ENCODE results near the gene SUFU.
A peak's percentile ranks its signal among the peaks of the same experiment; 100 is the strongest.

SUFU gene

DNA sequence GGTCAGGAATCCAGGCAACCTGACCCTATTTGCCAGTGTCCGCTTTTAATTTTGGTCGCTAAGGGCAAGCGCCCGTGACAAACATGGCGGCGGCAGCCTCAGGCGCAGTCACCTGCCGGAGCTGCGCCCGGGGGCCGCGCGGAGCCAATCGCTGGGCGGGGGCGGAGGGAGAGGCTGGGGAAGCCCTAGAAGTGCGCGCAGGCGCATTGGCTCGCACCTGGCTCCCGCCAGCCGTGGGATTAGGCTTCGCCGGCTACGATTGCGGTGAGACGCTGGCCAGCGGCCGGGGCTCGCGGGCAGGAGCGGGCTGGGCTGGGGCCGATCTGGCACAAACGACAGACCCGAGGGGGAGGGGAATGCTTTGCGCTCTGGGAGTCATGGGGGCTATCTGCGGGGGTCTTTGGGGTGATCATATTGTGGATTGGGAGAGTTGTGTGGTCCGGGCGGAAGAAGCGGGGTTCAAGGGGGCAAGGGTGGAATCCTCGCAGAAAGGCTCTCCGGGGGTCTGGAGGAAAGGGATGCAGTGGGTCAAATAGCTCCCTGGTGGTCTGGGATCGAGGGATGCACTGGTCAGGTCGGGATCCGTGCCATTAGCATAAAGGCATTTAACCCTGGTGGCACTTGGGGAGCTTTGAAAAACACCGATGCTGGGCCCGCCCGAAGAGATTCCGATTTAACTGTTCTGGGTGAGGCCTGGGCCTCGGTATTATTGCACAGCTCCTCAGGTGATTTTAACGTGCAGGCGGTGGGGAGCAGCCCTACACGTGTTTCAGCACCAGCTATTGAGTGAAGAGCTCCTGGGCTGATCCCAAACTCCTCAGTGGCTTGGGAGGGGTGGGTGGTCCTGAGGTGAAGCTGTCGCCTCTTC is 42.4 kb upstream of the SUFU start:
- TF ChIP-seq, protein P1, sequence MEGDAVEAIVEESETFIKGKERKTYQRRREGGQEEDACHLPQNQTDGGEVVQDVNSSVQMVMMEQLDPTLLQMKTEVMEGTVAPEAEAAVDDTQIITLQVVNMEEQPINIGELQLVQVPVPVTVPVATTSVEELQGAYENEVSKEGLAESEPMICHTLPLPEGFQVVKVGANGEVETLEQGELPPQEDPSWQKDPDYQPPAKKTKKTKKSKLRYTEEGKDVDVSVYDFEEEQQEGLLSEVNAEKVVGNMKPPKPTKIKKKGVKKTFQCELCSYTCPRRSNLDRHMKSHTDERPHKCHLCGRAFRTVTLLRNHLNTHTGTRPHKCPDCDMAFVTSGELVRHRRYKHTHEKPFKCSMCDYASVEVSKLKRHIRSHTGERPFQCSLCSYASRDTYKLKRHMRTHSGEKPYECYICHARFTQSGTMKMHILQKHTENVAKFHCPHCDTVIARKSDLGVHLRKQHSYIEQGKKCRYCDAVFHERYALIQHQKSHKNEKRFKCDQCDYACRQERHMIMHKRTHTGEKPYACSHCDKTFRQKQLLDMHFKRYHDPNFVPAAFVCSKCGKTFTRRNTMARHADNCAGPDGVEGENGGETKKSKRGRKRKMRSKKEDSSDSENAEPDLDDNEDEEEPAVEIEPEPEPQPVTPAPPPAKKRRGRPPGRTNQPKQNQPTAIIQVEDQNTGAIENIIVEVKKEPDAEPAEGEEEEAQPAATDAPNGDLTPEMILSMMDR (IDR thresholded peaks at IDR 0.05; ENCODE audit: extremely low read depth, insufficient read depth, missing control alignments) = no peak
- peak; percentile 98 for DNase-seq (ENCODE audit: low spot score)
- in situ Hi-C loops (cut with MboI; ENCODE audit: low pct_unique_long_range_greater_than_20kb, low sequenced_read_pairs, unreplicated experiment) = no loop called here

DNA sequence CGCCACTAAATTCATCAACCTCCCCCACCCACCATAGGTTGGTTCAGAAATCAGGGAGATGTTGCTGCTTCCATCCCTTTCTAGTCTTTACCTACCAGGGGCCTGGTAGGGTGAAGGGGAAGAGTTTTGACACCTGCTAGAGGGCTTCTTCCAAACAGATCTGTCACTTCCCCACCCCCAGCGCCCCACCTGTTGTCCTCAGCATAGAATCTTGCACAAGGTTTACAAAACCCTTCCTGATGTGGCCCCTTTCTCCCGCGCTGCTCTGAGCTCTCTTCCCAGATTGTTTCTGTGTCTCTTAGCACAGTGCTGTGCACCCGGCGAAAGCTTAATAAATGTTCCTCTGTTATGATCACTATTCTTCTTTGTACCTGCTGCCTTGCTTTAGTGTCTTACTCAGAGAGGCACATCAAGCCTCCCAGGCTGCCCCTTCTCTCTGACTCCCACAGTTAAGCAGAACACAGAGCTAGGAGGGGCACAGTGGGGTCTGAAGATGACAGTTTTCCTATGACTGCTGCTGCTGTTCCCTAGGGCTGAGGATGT is 41.2 kb upstream of the SUFU start:
- no peak for DNase-seq (ENCODE audit: low spot score)
- in situ Hi-C loops (cut with MboI; ENCODE audit: low pct_unique_long_range_greater_than_20kb, low sequenced_read_pairs, unreplicated experiment) = no loop called here
- TF ChIP-seq, protein P1 (IDR thresholded peaks at IDR 0.05; ENCODE audit: extremely low read depth, insufficient read depth, missing control alignments) = no peak

DNA sequence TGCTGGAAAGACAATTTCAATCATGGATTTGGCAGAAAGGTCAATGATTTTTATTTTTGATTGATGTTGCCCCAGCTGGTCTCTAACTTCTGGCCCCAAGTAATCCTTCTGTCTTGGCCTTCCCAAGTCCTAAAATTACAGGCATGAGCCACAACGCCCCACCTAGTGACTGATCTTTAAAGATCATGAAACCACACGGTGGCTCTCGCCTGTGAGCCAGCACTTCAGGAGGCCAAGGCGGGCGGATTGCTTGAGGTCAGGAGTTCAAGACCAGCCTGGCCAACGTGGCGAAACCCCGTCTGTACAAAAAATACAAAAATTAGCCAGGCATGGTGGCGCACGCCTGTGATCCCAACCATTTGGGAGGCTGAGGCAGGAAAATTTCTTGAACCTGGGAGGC is 39.8 kb upstream of the SUFU start:
- in situ Hi-C loops (cut with MboI; ENCODE audit: low pct_unique_long_range_greater_than_20kb, low sequenced_read_pairs, unreplicated experiment) = no loop called here
- DNase-seq (ENCODE audit: low spot score) = no peak
- TF ChIP-seq, protein P1 (IDR thresholded peaks at IDR 0.05; ENCODE audit: extremely low read depth, insufficient read depth, missing control alignments) = no peak

DNA sequence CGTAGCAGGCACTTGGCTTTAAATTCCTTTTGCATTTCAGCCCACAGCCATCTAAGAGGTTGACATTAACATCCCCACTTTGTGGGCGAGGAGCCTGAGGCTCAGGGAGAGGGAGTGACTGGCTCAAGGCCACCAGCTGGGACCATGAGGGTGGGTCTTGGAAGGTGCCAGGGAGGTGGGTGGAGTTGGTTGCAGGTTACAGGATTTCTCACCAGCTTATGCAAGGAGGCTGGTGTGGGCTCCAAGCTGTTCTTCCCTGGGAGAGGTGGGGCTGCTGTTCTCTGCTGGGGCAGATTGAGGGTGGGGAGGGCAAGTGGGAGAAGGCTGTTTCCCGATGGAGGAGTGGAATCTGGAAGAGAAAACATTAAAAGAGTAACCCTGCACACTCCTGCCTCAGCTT is 38.3 kb upstream of the SUFU start:
- TF ChIP-seq, protein P1 (IDR thresholded peaks at IDR 0.05; ENCODE audit: extremely low read depth, insufficient read depth, missing control alignments) = no peak
- in situ Hi-C loops (cut with MboI; ENCODE audit: low pct_unique_long_range_greater_than_20kb, low sequenced_read_pairs, unreplicated experiment) = no loop called here
- no peak for DNase-seq (ENCODE audit: low spot score)

DNA sequence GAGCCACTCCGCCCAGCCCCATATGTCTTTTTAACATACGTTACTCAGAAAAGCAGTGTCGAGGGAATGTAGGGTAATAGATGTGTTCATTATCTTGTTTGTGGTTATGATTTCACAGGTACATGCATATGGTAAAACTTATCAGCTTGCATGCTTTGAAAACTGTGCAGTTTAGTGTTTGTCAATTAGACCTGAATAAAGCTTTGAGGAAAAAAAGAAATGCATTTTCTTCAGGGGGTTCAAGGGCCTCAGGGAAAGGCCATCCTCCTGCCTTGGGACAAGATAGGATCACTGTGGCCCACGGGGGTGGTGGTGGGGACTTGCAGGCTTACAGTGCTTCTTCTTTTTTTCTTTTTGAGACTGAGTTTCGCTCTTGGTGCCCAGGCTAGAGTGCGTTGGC is 36.5 kb upstream of the SUFU start:
- in situ Hi-C loops (cut with MboI; ENCODE audit: low pct_unique_long_range_greater_than_20kb, low sequenced_read_pairs, unreplicated experiment) = no loop called here
- TF ChIP-seq, protein P1 (IDR thresholded peaks at IDR 0.05; ENCODE audit: extremely low read depth, insufficient read depth, missing control alignments) = no peak
- DNase-seq (ENCODE audit: low spot score) = no peak

DNA sequence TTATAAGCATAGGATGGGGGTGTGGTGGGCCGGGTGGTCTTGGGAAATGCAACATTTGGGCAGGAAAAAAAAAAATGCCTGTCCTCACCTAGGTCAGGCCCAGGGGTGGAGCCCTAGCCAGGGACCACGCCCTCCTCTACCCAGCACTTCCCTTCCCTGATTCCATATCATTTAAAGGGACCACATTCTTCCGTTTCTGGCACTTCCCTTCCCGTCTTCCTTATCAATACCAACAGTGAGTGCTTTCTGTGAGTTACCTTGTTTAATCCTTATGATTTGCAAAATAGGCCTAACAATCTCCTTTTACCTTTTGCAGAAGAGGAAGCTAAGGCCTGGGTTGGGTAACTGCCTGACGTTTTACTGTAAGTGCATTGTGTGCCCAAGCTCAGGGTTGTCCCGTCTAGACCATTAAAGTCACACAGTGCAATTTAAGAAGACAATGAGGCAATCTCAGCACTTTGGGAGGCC is 35.8 kb upstream of the SUFU start:
- in situ Hi-C loops (cut with MboI; ENCODE audit: low pct_unique_long_range_greater_than_20kb, low sequenced_read_pairs, unreplicated experiment) = no loop called here
- no peak for DNase-seq (ENCODE audit: low spot score)
- TF ChIP-seq, protein P1 (IDR thresholded peaks at IDR 0.05; ENCODE audit: extremely low read depth, insufficient read depth, missing control alignments) = no peak

All from GM13977 (cell line).